ENCODE measurements around the gene CCDC107.

DNA sequence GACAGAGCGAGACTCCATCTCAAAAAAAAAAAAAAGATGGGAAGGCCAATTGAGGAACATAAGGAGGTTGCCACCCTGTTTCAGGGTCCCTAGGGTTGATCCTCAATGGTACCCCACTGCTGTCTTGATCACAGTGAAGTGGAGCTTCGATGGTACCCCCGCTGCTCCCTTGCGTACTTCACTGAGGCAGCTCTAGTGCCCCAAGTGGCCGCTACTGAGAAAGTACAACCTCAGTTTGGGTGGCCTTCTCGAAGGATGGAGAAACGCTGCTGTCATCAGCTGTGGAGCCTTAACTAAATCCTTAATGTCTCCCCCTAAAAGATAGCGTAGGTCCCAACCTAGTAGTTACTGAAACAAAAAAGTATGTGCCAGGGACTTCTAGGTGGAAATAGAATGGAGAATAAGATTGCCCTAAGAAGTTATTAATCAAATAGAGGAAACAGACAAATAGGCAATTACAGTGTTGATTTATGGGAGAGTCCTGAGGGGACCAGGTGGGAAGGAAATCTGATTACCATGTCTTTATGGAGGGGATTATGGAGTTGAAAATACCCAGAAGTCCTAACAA, 46.8 kb upstream of the CCDC107 start:
- TF ChIP-seq POLR2AphosphoS5 (IDR thresholded peaks at IDR 0.05; ENCODE audit: insufficient read depth in 1 of 2, low read depth in 1 of 2), result no peak
- TF ChIP-seq, protein P1, sequence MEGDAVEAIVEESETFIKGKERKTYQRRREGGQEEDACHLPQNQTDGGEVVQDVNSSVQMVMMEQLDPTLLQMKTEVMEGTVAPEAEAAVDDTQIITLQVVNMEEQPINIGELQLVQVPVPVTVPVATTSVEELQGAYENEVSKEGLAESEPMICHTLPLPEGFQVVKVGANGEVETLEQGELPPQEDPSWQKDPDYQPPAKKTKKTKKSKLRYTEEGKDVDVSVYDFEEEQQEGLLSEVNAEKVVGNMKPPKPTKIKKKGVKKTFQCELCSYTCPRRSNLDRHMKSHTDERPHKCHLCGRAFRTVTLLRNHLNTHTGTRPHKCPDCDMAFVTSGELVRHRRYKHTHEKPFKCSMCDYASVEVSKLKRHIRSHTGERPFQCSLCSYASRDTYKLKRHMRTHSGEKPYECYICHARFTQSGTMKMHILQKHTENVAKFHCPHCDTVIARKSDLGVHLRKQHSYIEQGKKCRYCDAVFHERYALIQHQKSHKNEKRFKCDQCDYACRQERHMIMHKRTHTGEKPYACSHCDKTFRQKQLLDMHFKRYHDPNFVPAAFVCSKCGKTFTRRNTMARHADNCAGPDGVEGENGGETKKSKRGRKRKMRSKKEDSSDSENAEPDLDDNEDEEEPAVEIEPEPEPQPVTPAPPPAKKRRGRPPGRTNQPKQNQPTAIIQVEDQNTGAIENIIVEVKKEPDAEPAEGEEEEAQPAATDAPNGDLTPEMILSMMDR (IDR thresholded peaks at IDR 0.05), result peak in 2 of 3 experiments; percentile 22 to 46
- TF ChIP-seq POLR2A (IDR thresholded peaks at IDR 0.05), result no peak
